GM19099 (cell line): Measurements from ENCODE around the gene LRRTM4.

Experiments used
- POLR2A ChIP-seq: IDR thresholded peaks from 3 replicates; pipeline ENCODE4 v1.6.1; 2011; ENCODE audit warnings: low read depth; ENCODE audit not compliant: insufficient read length; ENCODE audit errors: extremely low read depth

Gene LRRTM4

GRCh38 chr2:77016443-77017354, 505.5 kb downstream of the LRRTM4 start:
- TF ChIP-seq POLR2A: no peak

GRCh38 chr2:77013953-77014352, 508.2 kb downstream of the LRRTM4 start:
- no peak for TF ChIP-seq POLR2A

- no peak for TF ChIP-seq POLR2A
These were observed 508.7 kb downstream of the LRRTM4 start for GRCh38 chr2:77013457-77013856.

GRCh38 chr2:77009307-77009706, 512.9 kb downstream of the LRRTM4 start:
- TF ChIP-seq POLR2A: no peak

GRCh38 chr2:77008853-77009252, 513.3 kb downstream of the LRRTM4 start:
- TF ChIP-seq POLR2A: no peak

- no peak for TF ChIP-seq POLR2A
These were observed 514.5 kb downstream of the LRRTM4 start for GRCh38 chr2:77007686-77008085.

- TF ChIP-seq POLR2A: no peak
These were observed 516.7 kb downstream of the LRRTM4 start for GRCh38 chr2:77005522-77005921.

GRCh38 chr2:77001895-77002294, 520.3 kb downstream of the LRRTM4 start:
- TF ChIP-seq POLR2A: no peak

- TF ChIP-seq POLR2A: no peak
These were observed 523.5 kb downstream of the LRRTM4 start for GRCh38 chr2:76998704-76999103.

- no peak for TF ChIP-seq POLR2A
These were observed 524.0 kb downstream of the LRRTM4 start for GRCh38 chr2:76998152-76998551.

- no peak for TF ChIP-seq POLR2A
These were observed 524.9 kb downstream of the LRRTM4 start for GRCh38 chr2:76997296-76997695.

- TF ChIP-seq POLR2A: no peak
These were observed 536.6 kb downstream of the LRRTM4 start for GRCh38 chr2:76985387-76986136.

GRCh38 chr2:76984359-76984758, 537.8 kb downstream of the LRRTM4 start:
- no peak for TF ChIP-seq POLR2A

GRCh38 chr2:76980067-76980787, 541.9 kb downstream of the LRRTM4 start:
- TF ChIP-seq POLR2A: no peak
